SK-N-MC (cell line): ENCODE results near the gene TIMM44.

Experiments used
- EZH2 ChIP-seq: fragments of 200-600 bp; sonication (generic); IDR thresholded peaks from one replicate; pipeline ENCODE4 v1.6.1; 2017; ENCODE audit warnings: antibody characterized with exemption
- FOXP2 ChIP-seq: optimal IDR thresholded peaks from 2 replicates; pipeline ENCODE3; 2011; ENCODE audit warnings: mild to moderate bottlenecking, moderate library complexity; ENCODE audit not compliant: insufficient read depth; ENCODE audit errors: extremely low read length, control extremely low read depth
- POLR2AphosphoS5 ChIP-seq: IDR thresholded peaks from 2 replicates; pipeline ENCODE4 v1.6.1; 2012; ENCODE audit warnings: mild to moderate bottlenecking, low read depth, low read length, borderline replicate concordance

DNA sequence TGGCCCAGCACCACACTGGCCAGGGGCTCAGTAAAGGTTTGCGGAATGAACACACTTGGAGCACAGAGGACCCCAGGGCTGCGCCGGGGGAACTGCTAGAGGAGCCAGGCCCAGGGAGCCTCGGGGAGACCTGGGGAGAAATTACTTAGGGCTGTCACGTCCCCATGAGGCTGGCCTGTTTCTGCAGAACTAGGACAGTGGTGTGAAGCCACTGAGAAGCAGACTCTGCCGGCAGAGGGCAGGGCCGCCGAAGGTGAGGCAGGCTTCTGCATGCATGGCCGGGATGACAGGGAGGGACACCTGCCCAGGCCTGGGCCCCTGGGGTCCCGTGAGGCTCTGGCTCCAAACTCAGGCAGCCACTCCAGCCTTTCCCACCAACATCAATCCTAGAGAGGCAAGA is 35.5 kb upstream of the TIMM44 start:
- TF ChIP-seq POLR2AphosphoS5 (no peak), EZH2 (no peak), FOXP2 (no peak)
